Activated CD4-positive, alpha-beta memory T cell treated with anti-CD3 and anti-CD28 coated beads for 36 hours (primary cell): ENCODE results near the gene EEA1. TPM values are rescaled to one million over a fixed set of nuclear protein-coding genes. Genes with fewer than 3 reads are reported as not detected.
"Not testable (repeated sequence)": the region's sequence is repeated elsewhere in the genome, so short reads cannot be mapped to it uniquely, and the experiment has no call there.

Experiments
- CTCF ChIA-PET: fragments of 350-600 bp; sonication (Branson Sonifier 250); formaldehyde crosslinking; loops from one replicate; lab custom pipeline; 2021; ENCODE audit warnings: antibody characterized with exemption, inconsistent platforms; lab: Charles Lee
- POLR2A ChIA-PET: fragments of 350-600 bp; sonication (Branson Sonifier 250); formaldehyde crosslinking; loops from one replicate; lab custom pipeline; 2021; ENCODE audit warnings: antibody characterized with exemption; lab: Charles Lee
- DNase-seq: peaks from one replicate; pipeline ENCODE4 v3.0.0-alpha.2; 2020
- H3K27ac Mint-ChIP-seq: one replicate; pipeline ENCODE4 v1.8.0; 2021; ENCODE audit warnings: mixed read lengths
- H3K27me3 Mint-ChIP-seq: one replicate; pipeline ENCODE4 v1.8.0; 2021; ENCODE audit warnings: mixed read lengths
- H3K36me3 Mint-ChIP-seq: one replicate; pipeline ENCODE4 v1.8.0; 2021; ENCODE audit warnings: mixed read lengths
- H3K4me1 Mint-ChIP-seq: one replicate; pipeline ENCODE4 v1.8.0; 2021; ENCODE audit warnings: low read depth, mixed read lengths
- H3K4me3 Mint-ChIP-seq: one replicate; pipeline ENCODE4 v1.8.0; 2021; ENCODE audit warnings: mild to moderate bottlenecking, mixed read lengths
- H3K9me3 Mint-ChIP-seq: one replicate; pipeline ENCODE4 v1.8.0; 2021; ENCODE audit warnings: mixed read lengths
- intact Hi-C: fragments of 100-400 bp; cut with micrococcal nuclease; formaldehyde crosslinking; loops from one replicate; pipeline ENCODE4 v1.15.1; 2023
- total RNA-seq, 2 experiments: library from RNA; stranded (reverse); gene quantifications; one replicate each; pipeline ENCODE4 v1.2.3, GENCODE V29; 2021

Gene EEA1
- total RNA-seq, result 10 to 100 TPM; 17.5 to 17.7 TPM

DNA sequence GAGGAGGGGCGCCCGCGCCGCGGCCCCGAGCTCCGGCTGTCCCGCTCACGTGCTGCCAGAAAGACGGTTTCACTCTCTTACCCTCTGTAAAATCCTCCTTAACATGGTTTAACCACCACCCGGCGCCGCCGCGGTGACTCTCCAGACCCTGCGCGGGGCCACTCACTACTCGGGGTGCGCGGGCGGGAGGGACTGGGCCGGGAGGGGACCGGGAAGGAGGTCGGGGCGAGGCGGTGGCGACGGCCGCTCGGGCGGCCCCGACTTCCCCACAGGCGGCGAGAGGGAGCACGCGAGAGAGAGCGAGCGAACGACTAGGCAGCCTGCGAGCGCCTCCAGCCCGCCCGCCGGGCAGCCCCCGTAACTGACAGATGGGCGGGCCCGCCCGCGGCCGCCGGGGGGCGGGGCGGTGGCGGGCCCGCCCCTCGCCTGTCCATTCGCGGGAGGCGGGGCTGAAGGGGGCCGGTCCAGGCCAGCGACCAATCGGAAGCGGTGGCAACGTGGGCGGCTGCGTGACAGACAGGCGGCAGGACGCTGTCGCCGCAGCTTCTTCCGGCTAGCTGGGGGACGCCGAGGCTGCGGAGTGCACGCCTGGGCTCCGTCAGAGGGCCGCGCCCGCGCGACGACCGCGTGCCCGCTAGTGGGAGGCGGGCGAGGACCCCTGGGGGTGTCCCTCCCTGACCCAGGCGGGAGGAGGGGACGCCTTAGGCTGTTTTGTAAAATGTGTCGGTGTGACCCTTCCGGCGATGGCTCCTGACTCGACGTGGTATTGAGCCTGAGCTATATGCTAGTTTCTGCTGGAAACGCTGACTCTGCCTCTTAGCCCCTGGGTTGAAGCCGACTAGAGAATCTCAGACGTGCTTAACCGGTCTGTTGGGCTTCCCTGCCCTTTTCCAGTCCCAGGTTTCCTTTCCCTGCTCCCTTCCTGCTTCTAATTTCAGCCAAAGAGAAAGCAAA is at the start of gene EEA1:
Gene EEA1 (minus strand): TSS at position 334 of the 954 bp plus-strand sequence. CDS start 229 bp downstream, at position 105.
- Mint-ChIP-seq H3K27ac (peak within 1 kb of the TSS; percentile 95), H3K4me3 (peak within 1 kb of the TSS; percentile 85), H3K9me3 (no peaks in the 10 kb centered on the region), H3K27me3 (no peaks in the 10 kb centered on the region), H3K36me3 (peaks cover 3% of the 10 kb centered on the region), H3K4me1 (peaks cover 32% of the 10 kb centered on the region)
- peak; percentile 98 for DNase-seq
- POLR2A ChIA-PET, result interaction anchor here (1.2 to 4.2 kb wide), 5 partner anchors 21 to 513 kb away, joined by 3 to 36 read pairs (median 5); partner anchors contain the start of gene UBE2N
- intact Hi-C loops, result loop anchor here (1.0 to 10.0 kb wide), 10 partner anchors 102 to 856 kb away; partner anchors contain the start of genes BTG1, CRADD and NUDT4
- CTCF ChIA-PET, result interaction anchor here (0.5 to 2.5 kb wide), 9 partner anchors 9 to 599 kb away, joined by 3 to 14 read pairs (median 3); no protein-coding TSS in a partner anchor

GRCh38 chr12:92978607-92979006 is 49.5 kb upstream of the EEA1 start:
- H3K4me3 Mint-ChIP-seq, result no peak overlapping the region
- peaks cover 23% of the 10 kb centered on the region for H3K9me3 Mint-ChIP-seq
- CTCF ChIA-PET, result interaction anchor here (1.6 kb wide), 1 partner anchor 9 kb away, joined by 6 read pairs; no protein-coding TSS in a partner anchor
- H3K27me3 Mint-ChIP-seq, result peaks cover 4% of the 10 kb centered on the region
- no peak overlapping the region for H3K27ac Mint-ChIP-seq
- peaks cover 8% of the 10 kb centered on the region for H3K4me1 Mint-ChIP-seq
- peaks cover 14% of the 10 kb centered on the region for H3K36me3 Mint-ChIP-seq
- no peak for DNase-seq
- intact Hi-C loops, result no loop called here
- POLR2A ChIA-PET, result no interaction called here

- Mint-ChIP-seq H3K4me1 (peaks cover 8% of the 10 kb centered on the region), H3K4me3 (no peak overlapping the region), H3K27ac (no peak overlapping the region), H3K36me3 (peaks cover 14% of the 10 kb centered on the region), H3K9me3 (peaks cover 23% of the 10 kb centered on the region), H3K27me3 (peaks cover 4% of the 10 kb centered on the region)
- POLR2A ChIA-PET, result no interaction called here
- CTCF ChIA-PET, result interaction anchor here (1.1 to 1.6 kb wide), 2 partner anchors 10 kb away, joined by 6 read pairs; no protein-coding TSS in a partner anchor
- intact Hi-C loops, result no loop called here
- no peak for DNase-seq
Measured at GRCh38 chr12:92977326-92977725, 48.2 kb upstream of the EEA1 start.

GRCh38 chr12:92974759-92975158 is 45.7 kb upstream of the EEA1 start:
- peaks cover 9% of the 10 kb centered on the region for H3K9me3 Mint-ChIP-seq
- intact Hi-C loops, result no loop called here
- no peak overlapping the region for H3K4me3 Mint-ChIP-seq
- no peak for DNase-seq
- peaks cover 4% of the 10 kb centered on the region for H3K27me3 Mint-ChIP-seq
- peaks cover 6% of the 10 kb centered on the region for H3K36me3 Mint-ChIP-seq
- ChIA-PET CTCF (interaction anchor here (1.7 kb wide), 1 partner anchor 12 kb away, joined by 8 read pairs; no protein-coding TSS in a partner anchor), POLR2A (interaction anchor here (0.6 kb wide), 1 partner anchor 445 kb away, joined by 4 read pairs; no protein-coding TSS in a partner anchor)
- peaks cover 8% of the 10 kb centered on the region for H3K4me1 Mint-ChIP-seq
- no peak overlapping the region for H3K27ac Mint-ChIP-seq

DNA sequence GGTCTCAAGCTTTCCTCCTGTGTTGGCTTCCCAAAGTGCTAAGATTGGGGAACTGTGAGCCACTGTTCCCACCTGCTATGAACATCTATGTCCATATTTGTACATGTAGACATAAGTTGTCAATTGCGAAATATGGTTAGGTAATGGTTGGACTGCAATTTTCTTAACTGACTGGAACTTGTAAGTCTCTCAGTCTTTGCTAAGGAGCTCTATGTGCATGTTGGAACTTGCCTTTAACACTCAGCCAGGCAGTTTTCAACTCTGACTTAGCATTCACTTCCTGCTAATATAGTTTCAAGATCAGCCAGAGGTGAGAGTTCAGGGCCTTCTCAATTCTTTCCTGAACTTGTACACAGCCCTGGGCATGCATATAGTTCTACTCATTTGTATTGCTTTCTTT is 44.5 kb upstream of the EEA1 start:
- intact Hi-C loops, result no loop called here
- H3K36me3 Mint-ChIP-seq, result peaks cover 6% of the 10 kb centered on the region
- DNase-seq, result no peak
- peaks cover 9% of the 10 kb centered on the region for H3K9me3 Mint-ChIP-seq
- peaks cover 4% of the 10 kb centered on the region for H3K27me3 Mint-ChIP-seq
- POLR2A ChIA-PET, result no interaction called here
- no peak overlapping the region for H3K4me3 Mint-ChIP-seq
- CTCF ChIA-PET, result no interaction called here
- H3K4me1 Mint-ChIP-seq, result peaks cover 8% of the 10 kb centered on the region
- H3K27ac Mint-ChIP-seq, result no peak overlapping the region

- Mint-ChIP-seq H3K4me3 (no peak overlapping the region), H3K36me3 (peaks cover 6% of the 10 kb centered on the region), H3K27me3 (peaks cover 4% of the 10 kb centered on the region), H3K27ac (no peak overlapping the region), H3K4me1 (peaks cover 2% of the 10 kb centered on the region), H3K9me3 (peaks cover 9% of the 10 kb centered on the region)
- no peak for DNase-seq
- ChIA-PET POLR2A (no interaction called here), CTCF (no interaction called here)
- intact Hi-C loops, result no loop called here
Measured at GRCh38 chr12:92971859-92972524, 42.9 kb upstream of the EEA1 start.

- POLR2A ChIA-PET, result no interaction called here
- CTCF ChIA-PET, result interaction anchor here (0.5 kb wide), 1 partner anchor 19 kb away, joined by 5 read pairs; no protein-coding TSS in a partner anchor
- intact Hi-C loops, result no loop called here
- Mint-ChIP-seq H3K36me3 (no peaks in the 10 kb centered on the region), H3K27ac (no peak overlapping the region), H3K4me1 (no peaks in the 10 kb centered on the region), H3K4me3 (no peak overlapping the region), H3K9me3 (no peaks in the 10 kb centered on the region), H3K27me3 (peaks cover 2% of the 10 kb centered on the region)
- DNase-seq, result no peak
Measured at GRCh38 chr12:92968176-92968813, 39.2 kb upstream of the EEA1 start.

DNA sequence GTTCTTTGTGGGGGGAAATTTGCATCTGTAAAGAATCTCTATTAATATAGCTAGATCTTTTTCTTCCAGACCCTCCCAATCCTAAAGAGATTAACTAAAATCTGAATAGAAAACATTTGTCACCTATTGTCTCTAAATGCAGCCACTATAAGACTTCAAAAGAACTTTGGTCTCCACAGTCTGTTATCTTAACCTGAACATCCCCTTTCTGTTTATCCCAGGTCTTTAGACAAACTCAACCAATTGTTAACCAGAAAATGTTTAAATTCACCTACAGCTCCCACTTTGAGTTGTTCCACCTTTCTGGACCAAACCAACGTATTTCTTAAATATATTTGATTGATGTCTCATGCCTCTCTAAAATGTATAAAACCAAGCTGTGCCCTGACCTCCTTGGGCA is 35.3 kb upstream of the EEA1 start:
- H3K4me3 Mint-ChIP-seq, intact Hi-C loops, H3K4me1 Mint-ChIP-seq, POLR2A ChIA-PET, CTCF ChIA-PET, H3K27me3 Mint-ChIP-seq, H3K36me3 Mint-ChIP-seq, DNase-seq, H3K27ac Mint-ChIP-seq, H3K9me3 Mint-ChIP-seq: not testable (repeated sequence)

GRCh38 chr12:92961949-92962348 is 32.9 kb upstream of the EEA1 start:
- intact Hi-C loops, result no loop called here
- Mint-ChIP-seq H3K27me3 (no peaks in the 10 kb centered on the region), H3K27ac (no peak overlapping the region), H3K4me1 (no peaks in the 10 kb centered on the region), H3K4me3 (no peak overlapping the region), H3K9me3 (no peaks in the 10 kb centered on the region), H3K36me3 (no peaks in the 10 kb centered on the region)
- ChIA-PET CTCF (no interaction called here), POLR2A (no interaction called here)
- no peak for DNase-seq

DNA sequence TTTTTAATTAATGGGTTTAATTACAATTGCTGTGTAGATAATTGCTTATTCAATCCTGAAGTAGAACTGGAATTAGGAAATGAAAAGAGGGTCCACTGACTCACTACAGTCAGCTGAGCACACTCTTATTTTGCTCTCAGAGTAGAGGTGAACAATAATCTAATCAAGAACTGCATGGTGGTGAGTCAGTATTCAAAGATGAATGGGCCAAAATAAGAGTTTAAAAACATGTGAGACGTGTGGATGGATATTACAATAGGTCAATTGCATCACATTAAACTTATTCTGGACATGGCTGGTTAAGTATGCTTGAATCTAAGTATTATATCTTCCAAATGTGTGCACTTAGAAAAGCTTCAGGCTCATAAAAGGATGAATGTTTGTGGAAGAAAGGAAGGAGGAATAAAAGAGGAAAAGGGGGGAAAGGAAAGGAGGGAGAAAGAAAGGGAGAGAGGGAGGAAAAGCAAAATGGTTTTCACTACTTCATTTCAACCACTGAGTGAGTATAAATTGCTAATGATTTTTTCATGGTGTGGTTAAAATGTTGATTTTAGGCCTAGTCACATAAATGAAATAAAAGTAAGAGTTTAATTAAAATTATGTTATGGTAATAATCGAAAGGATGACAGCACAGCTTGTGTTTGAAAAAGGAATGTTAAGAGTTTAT is 27.0 kb upstream of the EEA1 start:
- ChIA-PET POLR2A (no interaction called here), CTCF (interaction anchor here (1.1 to 1.7 kb wide), 3 partner anchors 171 to 1146 kb away, joined by 3 read pairs; no protein-coding TSS in a partner anchor)
- Mint-ChIP-seq H3K27ac (no peak overlapping the region), H3K36me3 (no peaks in the 10 kb centered on the region), H3K4me3 (no peak overlapping the region), H3K9me3 (no peaks in the 10 kb centered on the region), H3K27me3 (peaks cover 3% of the 10 kb centered on the region), H3K4me1 (no peaks in the 10 kb centered on the region)
- intact Hi-C loops, result no loop called here
- no peak for DNase-seq

DNA sequence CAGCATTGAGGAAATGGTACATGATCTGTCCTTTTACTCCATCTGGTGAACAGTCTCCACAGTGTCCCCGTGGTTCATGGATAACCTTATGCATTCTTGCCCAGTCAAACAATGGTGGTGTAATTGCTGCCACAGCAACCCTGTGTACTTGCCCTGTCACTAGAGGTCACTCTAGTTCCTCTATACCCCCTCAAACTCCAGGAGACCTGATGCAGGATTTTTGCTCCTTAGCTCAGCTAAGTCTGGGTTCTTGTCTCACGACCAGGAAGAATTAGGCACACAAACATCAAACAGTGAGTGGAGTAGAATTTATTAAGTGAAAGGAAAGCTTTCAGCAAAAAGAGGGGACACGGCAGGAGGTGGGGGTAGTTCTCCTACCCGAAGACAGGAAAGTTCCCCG is 24.7 kb upstream of the EEA1 start:
- Mint-ChIP-seq H3K4me3 (no peak overlapping the region), H3K27ac (no peak overlapping the region)

More for the DNA sequence above, 24.7 kb upstream of the EEA1 start:
- Mint-ChIP-seq H3K27me3 (peaks cover 3% of the 10 kb centered on the region), H3K4me1 (no peaks in the 10 kb centered on the region), H3K36me3 (no peaks in the 10 kb centered on the region), H3K9me3 (no peaks in the 10 kb centered on the region)
- DNase-seq, result no peak
- intact Hi-C loops, result no loop called here
- CTCF ChIA-PET, result interaction anchor here (0.6 kb wide), 1 partner anchor 129 kb away, joined by 3 read pairs; no protein-coding TSS in a partner anchor
- POLR2A ChIA-PET, result no interaction called here
